ENCODE data around the gene GLI3.

Gene GLI3

GRCh38 chr7:42156967-42157721, 79.9 kb downstream of the GLI3 start:
- no peak overlapping the region for H3K27ac ChIP-seq
- TF ChIP-seq, protein P1, sequence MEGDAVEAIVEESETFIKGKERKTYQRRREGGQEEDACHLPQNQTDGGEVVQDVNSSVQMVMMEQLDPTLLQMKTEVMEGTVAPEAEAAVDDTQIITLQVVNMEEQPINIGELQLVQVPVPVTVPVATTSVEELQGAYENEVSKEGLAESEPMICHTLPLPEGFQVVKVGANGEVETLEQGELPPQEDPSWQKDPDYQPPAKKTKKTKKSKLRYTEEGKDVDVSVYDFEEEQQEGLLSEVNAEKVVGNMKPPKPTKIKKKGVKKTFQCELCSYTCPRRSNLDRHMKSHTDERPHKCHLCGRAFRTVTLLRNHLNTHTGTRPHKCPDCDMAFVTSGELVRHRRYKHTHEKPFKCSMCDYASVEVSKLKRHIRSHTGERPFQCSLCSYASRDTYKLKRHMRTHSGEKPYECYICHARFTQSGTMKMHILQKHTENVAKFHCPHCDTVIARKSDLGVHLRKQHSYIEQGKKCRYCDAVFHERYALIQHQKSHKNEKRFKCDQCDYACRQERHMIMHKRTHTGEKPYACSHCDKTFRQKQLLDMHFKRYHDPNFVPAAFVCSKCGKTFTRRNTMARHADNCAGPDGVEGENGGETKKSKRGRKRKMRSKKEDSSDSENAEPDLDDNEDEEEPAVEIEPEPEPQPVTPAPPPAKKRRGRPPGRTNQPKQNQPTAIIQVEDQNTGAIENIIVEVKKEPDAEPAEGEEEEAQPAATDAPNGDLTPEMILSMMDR (IDR thresholded peaks at IDR 0.05; ENCODE audit: low read depth, low read length, missing control alignments): peak; percentile 17
- no peaks in the 10 kb centered on the region for H3K36me3 ChIP-seq (replicated peaks)
- no peaks in the 10 kb centered on the region for H3K27me3 ChIP-seq (replicated peaks)
- no peak overlapping the region for H3K4me3 ChIP-seq (ENCODE audit: low read depth, low read length)
- in situ Hi-C loops (cut with HindIII; ENCODE audit: low pct_ligation_motif_present, low sequenced_read_pairs): no loop called here
- DNase-seq: no peak

GRCh38 chr7:42156291-42156865, 80.6 kb downstream of the GLI3 start:
- Histone ChIP-seq H3K4me3 (ENCODE audit: low read depth, low read length) (no peak overlapping the region), H3K27ac (no peak overlapping the region), H3K36me3 (replicated peaks) (no peaks in the 10 kb centered on the region), H3K27me3 (replicated peaks) (no peaks in the 10 kb centered on the region)
- TF ChIP-seq, protein P1 (IDR thresholded peaks at IDR 0.05; ENCODE audit: low read depth, low read length, missing control alignments): peak; percentile 2
- in situ Hi-C loops (cut with HindIII; ENCODE audit: low pct_ligation_motif_present, low sequenced_read_pairs): no loop called here
- no peak for DNase-seq

GRCh38 chr7:42155584-42156290, 81.3 kb downstream of the GLI3 start:
- no peak for DNase-seq
- in situ Hi-C loops (cut with HindIII; ENCODE audit: low pct_ligation_motif_present, low sequenced_read_pairs): no loop called here
- Histone ChIP-seq H3K36me3 (replicated peaks) (no peaks in the 10 kb centered on the region), H3K27ac (no peak overlapping the region), H3K4me3 (ENCODE audit: low read depth, low read length) (no peak overlapping the region), H3K27me3 (replicated peaks) (no peaks in the 10 kb centered on the region)
- TF ChIP-seq, protein P1 (IDR thresholded peaks at IDR 0.05; ENCODE audit: low read depth, low read length, missing control alignments): no peak

GRCh38 chr7:42154173-42154572, 82.8 kb downstream of the GLI3 start:
- no peak for DNase-seq
- TF ChIP-seq, protein P1 (IDR thresholded peaks at IDR 0.05; ENCODE audit: low read depth, low read length, missing control alignments): no peak
- Histone ChIP-seq H3K27ac (no peak overlapping the region), H3K27me3 (replicated peaks) (no peaks in the 10 kb centered on the region), H3K36me3 (replicated peaks) (no peaks in the 10 kb centered on the region), H3K4me3 (ENCODE audit: low read depth, low read length) (no peak overlapping the region)
- in situ Hi-C loops (cut with HindIII; ENCODE audit: low pct_ligation_motif_present, low sequenced_read_pairs): no loop called here

- Histone ChIP-seq H3K36me3 (replicated peaks) (no peaks in the 10 kb centered on the region), H3K4me3 (ENCODE audit: low read depth, low read length) (no peak overlapping the region), H3K27me3 (replicated peaks) (no peaks in the 10 kb centered on the region), H3K27ac (no peak overlapping the region)
- TF ChIP-seq, protein P1 (IDR thresholded peaks at IDR 0.05; ENCODE audit: low read depth, low read length, missing control alignments): no peak
- in situ Hi-C loops (cut with HindIII; ENCODE audit: low pct_ligation_motif_present, low sequenced_read_pairs): no loop called here
- no peak for DNase-seq
These were observed 84.4 kb downstream of the GLI3 start for GRCh38 chr7:42152329-42153205.

Measured in brain microvascular endothelial cell (primary cell).